A549 (cell line): ENCODE results near the gene ATP13A1. TPM values are rescaled to one million over a fixed set of nuclear protein-coding genes. Genes with fewer than 3 reads are reported as not detected.

Source experiments
- ATAC-seq, 2 experiments: fragments of 200-7000 bp in 1 of 2; fragments of >200 bp in 1 of 2; cut with Nextera tagmentation in 1 of 2; cut with Tn5 transposase in 1 of 2; 3 replicates each; pipeline versions ENCODE4 v1.8.0 to v1.9.1; 2018 to 2020; ENCODE audit warnings: mild to moderate bottlenecking in 1 of 2, moderate library complexity in 1 of 2
- CTCF ChIA-PET: fragments of 300-600 bp; sonication (Branson Sonifier 250); formaldehyde crosslinking; extraction: SDS; loops from one replicate; lab custom pipeline; 2021; ENCODE audit warnings: antibody characterized with exemption, inconsistent platforms; lab: Yijun Ruan, JAX
- POLR2A ChIA-PET: fragments of 350-600 bp; formaldehyde crosslinking; extraction: SDS; loops from one replicate; lab custom pipeline; 2021; ENCODE audit warnings: antibody characterized with exemption, inconsistent platforms; lab: Yijun Ruan, JAX
- DNase-seq, 2 experiments: peaks; one replicate each; pipeline versions ENCODE4 v3.0.0 to v3.0.0-alpha.2; 2011 to 2016; ENCODE audit warnings: low read depth in 1 of 2, low spot score in 1 of 2
- FAIRE-seq: peaks from 2 replicates; lab custom pipeline; 2011; peaks lifted over from hg19 to GRCh38; lab: Jason Lieb, UNC
- H3K27ac ChIP-seq, 2 experiments: fragments of >200 bp; sonication (Bioruptor Twin); formaldehyde crosslinking; 3 replicates each; pipeline ENCODE4 v1.5.1; 2016 to 2017
- H3K4me1 ChIP-seq: fragments of >200 bp; sonication (Bioruptor Twin); formaldehyde crosslinking; 3 replicates; pipeline ENCODE4 v1.6.1; 2016
- H3K4me2 ChIP-seq: fragments of >200 bp; sonication (Bioruptor Twin); formaldehyde crosslinking; 3 replicates; pipeline ENCODE4 v1.6.1; 2016
- H3K4me3 ChIP-seq: fragments of >200 bp; sonication (Bioruptor Twin); formaldehyde crosslinking; 3 replicates; pipeline ENCODE4 v1.5.1; 2016
- H3K9me3 ChIP-seq: fragments of >200 bp; sonication (Bioruptor Twin); formaldehyde crosslinking; 3 replicates; pipeline ENCODE4 v1.6.1; 2016
- CBX2 ChIP-seq: fragments of 200-600 bp; sonication (generic); IDR thresholded peaks from 2 replicates; pipeline ENCODE4 v1.6.1; 2016; ENCODE audit warnings: low read depth, mild to moderate bottlenecking, borderline replicate concordance
- CEBPB ChIP-seq, 2 experiments: fragments of >200 bp in 1 of 2; sonication (Bioruptor Twin) in 1 of 2; formaldehyde crosslinking in 1 of 2; IDR thresholded peaks; 2 replicates each; pipeline ENCODE4 v1.6.1; 2012 to 2016
- CHD4 ChIP-seq: fragments of 200-600 bp; sonication (generic); IDR thresholded peaks from 2 replicates; pipeline ENCODE4 v1.6.1; 2016; ENCODE audit warnings: antibody characterized with exemption, mild to moderate bottlenecking, borderline replicate concordance
- EHMT2 ChIP-seq: fragments of 200-600 bp; sonication (generic); IDR thresholded peaks from 2 replicates; pipeline ENCODE4 v1.6.1; 2016; ENCODE audit warnings: antibody characterized with exemption, low read depth, mild to moderate bottlenecking, moderate library complexity
- EP300 ChIP-seq, 2 experiments: fragments of >200 bp; sonication (Bioruptor Twin); formaldehyde crosslinking; IDR thresholded peaks; 2 replicates in 1 of 2; 3 replicates in 1 of 2; pipeline ENCODE4 v1.6.1; 2016 to 2017
- FOSB ChIP-seq: fragments of 250-450 bp; sonication (Bioruptor Pico); IDR thresholded peaks from 2 replicates; pipeline ENCODE4 v1.5.0; 2020; ENCODE audit warnings: mild to moderate bottlenecking, moderate library complexity
- FOSL2 ChIP-seq, 2 experiments: fragments of 450-650 bp in 1 of 2; fragments of >200 bp in 1 of 2; sonication (Bioruptor Twin) in 1 of 2; formaldehyde crosslinking; IDR thresholded peaks; 2 replicates each; pipeline versions ENCODE4 v1.5.0 to v1.6.1; 2016 to 2020; ENCODE audit warnings: mild to moderate bottlenecking in 1 of 2, moderate library complexity in 1 of 2
- GATA3 ChIP-seq: IDR thresholded peaks from 2 replicates; pipeline ENCODE4 v1.6.1; 2012; ENCODE audit warnings: borderline replicate concordance
- HEYL ChIP-seq: fragments of 250-450 bp; sonication (Bioruptor Pico); IDR thresholded peaks from 2 replicates; pipeline ENCODE4 v1.8.0; 2021; ENCODE audit warnings: mild to moderate bottlenecking, moderate library complexity
- HOXB5 ChIP-seq: fragments of 250-450 bp; sonication (Bioruptor Pico); IDR thresholded peaks from 2 replicates; pipeline ENCODE4 v1.5.0; 2020; ENCODE audit warnings: mild to moderate bottlenecking, moderate library complexity
- KDM1A ChIP-seq: fragments of 200-600 bp; sonication (generic); IDR thresholded peaks from 2 replicates; pipeline ENCODE4 v1.6.1; 2016; ENCODE audit warnings: low read depth, mild to moderate bottlenecking
- MAFK ChIP-seq: fragments of 450-650 bp; IDR thresholded peaks from 2 replicates; pipeline ENCODE4 v1.6.1; 2014; ENCODE audit not compliant: partially characterized antibody
- NFE2L2 ChIP-seq: fragments of 150-350 bp; conservative IDR thresholded peaks from 2 replicates; pipeline ENCODE4 v1.6.1; 2014; ENCODE audit warnings: low read length
- NPAS2 ChIP-seq: fragments of 250-450 bp; sonication (Bioruptor Pico); IDR thresholded peaks from 2 replicates; pipeline ENCODE4 v1.8.0; 2022; ENCODE audit warnings: mild to moderate bottlenecking, moderate library complexity, borderline replicate concordance
- NR3C1 ChIP-seq: fragments of >200 bp; sonication (Bioruptor Twin); formaldehyde crosslinking; IDR thresholded peaks from 3 replicates; pipeline ENCODE4 v1.6.1; 2017
- PHF8 ChIP-seq: fragments of 200-600 bp; sonication (generic); IDR thresholded peaks from 2 replicates; pipeline ENCODE4 v1.6.1; 2016; ENCODE audit warnings: low read depth, mild to moderate bottlenecking, antibody characterized with exemption, moderate library complexity, borderline replicate concordance
- RARB ChIP-seq: fragments of 250-450 bp; sonication (Bioruptor Pico); IDR thresholded peaks from 2 replicates; pipeline ENCODE4 v1.8.0; 2021; ENCODE audit warnings: mild to moderate bottlenecking, moderate library complexity
- SREBF2 ChIP-seq: fragments of 450-650 bp; IDR thresholded peaks from 2 replicates; pipeline ENCODE4 v1.6.1; 2014; ENCODE audit warnings: mild to moderate bottlenecking, moderate library complexity
- TFCP2L1 ChIP-seq: fragments of 250-450 bp; sonication (Bioruptor Pico); IDR thresholded peaks from 2 replicates; pipeline ENCODE4 v1.5.0; 2021; ENCODE audit warnings: mild to moderate bottlenecking
- TP53 ChIP-seq: fragments of 250-450 bp; sonication (Bioruptor Pico); IDR thresholded peaks from 2 replicates; pipeline ENCODE4 v1.5.0; 2021; ENCODE audit warnings: mild to moderate bottlenecking, moderate library complexity
- ZC3H11A ChIP-seq: fragments of 450-650 bp; IDR thresholded peaks from 2 replicates; pipeline ENCODE4 v1.6.1; 2014; ENCODE audit warnings: antibody characterized with exemption, mild to moderate bottlenecking
- WGBS: methylation state at CpG from one replicate; pipeline ENCODE4 v1.1.6; 2017; ENCODE audit errors: missing lambda C conversion rate; 5-methylcytosine and 5-hydroxymethylcytosine counted together
- polyA plus RNA-seq, 4 experiments: library from polyadenylated mRNA; depleted of rRNA in 3 of 4; stranded (reverse); fragments of >200 nt; fragmentation: RNase III in 1 of 4; extraction: RNeasy Plus Mini Kit Qiagen cat#74134 plus additional on column Dnase treatment in 1 of 4; gene quantifications; 2 replicates in 3 of 4; 3 replicates in 1 of 4; pipeline ENCODE4 v1.2.3, GENCODE V29; 2011 to 2017
- TF ChIP-seq, protein P1 (sequence below): fragments of 150-350 bp; IDR thresholded peaks from 2 replicates; pipeline ENCODE4 v1.6.1; 2014; ENCODE audit warnings: low read depth, mild to moderate bottlenecking, low read length
- TF ChIP-seq, protein P2 (sequence below): IDR thresholded peaks from 2 replicates; pipeline ENCODE4 v1.6.1; 2012
- TF ChIP-seq, protein P3 (sequence below): fragments of 250-450 bp; sonication (Bioruptor Pico); IDR thresholded peaks from 2 replicates; pipeline ENCODE4 v1.5.0; 2021; ENCODE audit warnings: mild to moderate bottlenecking, moderate library complexity, borderline replicate concordance
- TF ChIP-seq, protein P4 (sequence below): fragments of 450-650 bp; IDR thresholded peaks from 2 replicates; pipeline ENCODE4 v1.6.1; 2014; ENCODE audit warnings: antibody characterized with exemption

ATP13A1 gene
- polyA plus RNA-seq, 2 of the 4 experiments (the other 2 are of a cell fraction), result 10.8 to 30.1 TPM

DNA sequence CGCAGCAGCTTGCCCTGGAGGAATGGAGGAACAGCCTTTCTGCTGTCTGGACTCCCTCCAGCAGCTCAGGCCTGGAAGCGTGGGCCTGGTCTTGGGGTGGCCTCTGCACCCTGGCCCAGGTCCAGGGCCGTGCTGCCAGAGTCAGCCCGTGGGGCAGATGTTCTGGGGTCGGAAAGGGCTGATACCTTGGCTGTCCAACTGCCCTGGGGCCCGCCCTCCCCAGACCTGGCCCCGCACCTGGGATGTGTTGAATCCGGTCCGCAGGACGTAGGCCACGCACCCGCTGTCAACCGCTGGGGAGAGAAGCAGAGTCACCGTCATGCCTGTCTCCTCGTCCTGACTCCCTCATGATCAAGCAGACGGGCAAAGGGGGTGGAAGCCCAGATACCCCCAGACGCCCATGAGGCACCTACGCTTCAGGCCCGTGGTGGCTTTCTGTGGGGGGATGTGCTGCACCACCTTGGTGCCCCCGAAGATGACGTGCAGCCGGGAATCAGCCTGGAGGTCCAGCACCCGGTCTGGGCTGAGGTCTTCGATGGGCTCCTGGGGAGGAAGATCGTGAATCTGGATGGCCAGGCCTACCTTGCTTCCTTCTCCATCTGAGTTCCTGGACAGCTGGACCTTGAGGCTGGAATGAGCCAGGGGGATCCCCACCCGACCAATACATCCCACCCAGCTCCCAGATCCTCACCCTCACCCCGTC lies 7.7 kb downstream of the ATP13A1 start:
- TF ChIP-seq KDM1A (no peak), CHD4 (no peak), EHMT2 (no peak), NR3C1 (no peak), CBX2 (no peak)
- TF ChIP-seq, protein P1, sequence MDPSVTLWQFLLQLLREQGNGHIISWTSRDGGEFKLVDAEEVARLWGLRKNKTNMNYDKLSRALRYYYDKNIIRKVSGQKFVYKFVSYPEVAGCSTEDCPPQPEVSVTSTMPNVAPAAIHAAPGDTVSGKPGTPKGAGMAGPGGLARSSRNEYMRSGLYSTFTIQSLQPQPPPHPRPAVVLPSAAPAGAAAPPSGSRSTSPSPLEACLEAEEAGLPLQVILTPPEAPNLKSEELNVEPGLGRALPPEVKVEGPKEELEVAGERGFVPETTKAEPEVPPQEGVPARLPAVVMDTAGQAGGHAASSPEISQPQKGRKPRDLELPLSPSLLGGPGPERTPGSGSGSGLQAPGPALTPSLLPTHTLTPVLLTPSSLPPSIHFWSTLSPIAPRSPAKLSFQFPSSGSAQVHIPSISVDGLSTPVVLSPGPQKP, result no peak
- TF ChIP-seq, all 56 proteins: peak for 0
- FAIRE-seq (no peak), DNase-seq (no peak), ATAC-seq (no peak)
- Histone ChIP-seq H3K27ac (no peak overlapping the region), H3K4me1 (no peaks in the 10 kb centered on the region), H3K4me2 (no peak overlapping the region), H3K9me3 (no peaks in the 10 kb centered on the region), H3K4me3 (no peak overlapping the region)
- 95% methylated on average over 21 of the region's 27 CpGs for WGBS
- ChIA-PET POLR2A (no interaction called here), CTCF (interaction anchor here (0.6 to 4.7 kb wide), 2 partner anchors 9 to 11 kb away, joined by 3 to 28 read pairs; partner anchors contain the start of gene GMIP)

DNA sequence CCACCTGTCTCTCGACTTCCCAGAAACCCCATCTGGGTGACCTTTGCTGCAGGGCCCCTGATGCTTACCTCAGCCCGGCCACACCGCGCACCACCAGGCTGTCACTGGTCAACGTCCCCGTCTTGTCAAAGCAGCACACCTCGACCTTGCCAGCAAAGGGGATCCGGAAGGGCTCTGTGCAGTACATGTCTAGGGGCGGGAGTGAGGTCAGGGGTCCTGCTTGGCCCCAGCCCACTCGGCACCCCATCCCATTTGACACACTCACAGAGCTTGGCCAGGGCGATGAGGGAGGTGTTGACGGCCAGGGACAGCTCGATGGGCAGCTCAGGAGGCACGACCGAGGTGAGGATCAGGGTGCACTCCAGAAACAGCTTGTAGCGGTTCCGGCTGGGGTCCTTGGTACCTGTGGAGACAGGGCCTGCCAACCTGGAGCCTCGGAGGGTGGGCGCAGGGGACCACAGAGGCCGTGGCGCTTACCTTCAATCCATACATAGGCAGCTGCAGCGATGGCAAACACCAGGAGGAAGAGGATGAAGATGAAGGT lies 8.4 kb downstream of the ATP13A1 start:
- no peak overlapping the region for H3K27ac ChIP-seq
- CTCF ChIA-PET, result interaction anchor here (1.6 to 4.7 kb wide), 2 partner anchors 11 to 123 kb away, joined by 8 to 28 read pairs; partner anchors contain the start of gene GMIP
- no peak overlapping the region for H3K4me2 ChIP-seq
- POLR2A ChIA-PET, result no interaction called here
- TF ChIP-seq SREBF2, result no peak
- no peak for TF ChIP-seq RARB (CRISPR knock-in tag)
- no peak for TF ChIP-seq CEBPB (IDR thresholded peaks at IDR 0.05)
- no peak for TF ChIP-seq TP53 (CRISPR knock-in tag)
- TF ChIP-seq NFE2L2, result no peak
- no peak for TF ChIP-seq NPAS2
- DNase-seq (no peak), FAIRE-seq (no peak), ATAC-seq (no peak)
- H3K4me3 ChIP-seq, result no peak overlapping the region
- 88% methylated on average over 13 of the region's 22 CpGs for WGBS
- no peaks in the 10 kb centered on the region for H3K9me3 ChIP-seq
- no peaks in the 10 kb centered on the region for H3K4me1 ChIP-seq

DNA sequence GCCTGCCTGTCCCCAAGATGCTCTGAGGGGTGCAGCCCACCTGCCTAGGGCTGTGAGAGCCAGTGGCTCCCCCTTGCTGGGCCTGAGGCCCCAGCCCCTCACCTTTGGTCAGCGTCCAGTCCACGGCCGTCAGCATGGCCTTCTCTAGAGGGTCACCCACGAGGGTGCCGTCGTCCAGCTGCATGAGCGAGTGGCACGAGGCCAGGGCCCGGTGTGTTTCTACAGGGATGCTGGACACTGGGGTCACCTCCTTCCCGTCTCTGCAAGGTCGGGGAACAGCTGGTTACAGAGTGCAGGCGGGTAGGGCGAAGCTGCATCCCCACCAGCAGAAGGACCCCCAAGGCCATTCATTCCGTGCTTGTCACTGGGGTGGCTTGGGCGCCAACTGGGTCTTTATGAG lies 9.0 kb downstream of the ATP13A1 start:
- POLR2A ChIA-PET, result no interaction called here
- Histone ChIP-seq H3K4me2 (no peak overlapping the region), H3K27ac (no peak overlapping the region), H3K4me1 (no peaks in the 10 kb centered on the region), H3K4me3 (no peak overlapping the region), H3K9me3 (no peaks in the 10 kb centered on the region)
- DNase-seq (no peak), FAIRE-seq (no peak), ATAC-seq (no peak)
- CTCF ChIA-PET, result interaction anchor here (1.6 to 4.7 kb wide), 2 partner anchors 10 to 122 kb away, joined by 8 to 28 read pairs; partner anchors contain the start of gene GMIP
- TF ChIP-seq, protein P2, sequence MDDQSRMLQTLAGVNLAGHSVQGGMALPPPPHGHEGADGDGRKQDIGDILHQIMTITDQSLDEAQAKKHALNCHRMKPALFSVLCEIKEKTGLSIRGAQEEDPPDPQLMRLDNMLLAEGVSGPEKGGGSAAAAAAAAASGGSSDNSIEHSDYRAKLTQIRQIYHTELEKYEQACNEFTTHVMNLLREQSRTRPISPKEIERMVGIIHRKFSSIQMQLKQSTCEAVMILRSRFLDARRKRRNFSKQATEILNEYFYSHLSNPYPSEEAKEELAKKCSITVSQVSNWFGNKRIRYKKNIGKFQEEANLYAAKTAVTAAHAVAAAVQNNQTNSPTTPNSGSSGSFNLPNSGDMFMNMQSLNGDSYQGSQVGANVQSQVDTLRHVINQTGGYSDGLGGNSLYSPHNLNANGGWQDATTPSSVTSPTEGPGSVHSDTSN, result no peak
- TF ChIP-seq RARB (CRISPR knock-in tag) (no peak), TP53 (CRISPR knock-in tag) (no peak), FOSB (no peak), TFCP2L1 (CRISPR knock-in tag) (no peak), GATA3 (no peak), HEYL (CRISPR knock-in tag) (no peak), HOXB5 (CRISPR knock-in tag) (no peak), PHF8 (no peak), ZC3H11A (no peak), MAFK (no peak), CEBPB (IDR thresholded peaks at IDR 0.05) (no peak), FOSL2 (IDR thresholded peaks at IDR 0.05) (no peak), FOSL2 (CRISPR knock-in tag; IDR thresholded peaks at IDR 0.05) (no peak), EP300 (IDR thresholded peaks at IDR 0.05) (no peak)
- TF ChIP-seq, protein P3, sequence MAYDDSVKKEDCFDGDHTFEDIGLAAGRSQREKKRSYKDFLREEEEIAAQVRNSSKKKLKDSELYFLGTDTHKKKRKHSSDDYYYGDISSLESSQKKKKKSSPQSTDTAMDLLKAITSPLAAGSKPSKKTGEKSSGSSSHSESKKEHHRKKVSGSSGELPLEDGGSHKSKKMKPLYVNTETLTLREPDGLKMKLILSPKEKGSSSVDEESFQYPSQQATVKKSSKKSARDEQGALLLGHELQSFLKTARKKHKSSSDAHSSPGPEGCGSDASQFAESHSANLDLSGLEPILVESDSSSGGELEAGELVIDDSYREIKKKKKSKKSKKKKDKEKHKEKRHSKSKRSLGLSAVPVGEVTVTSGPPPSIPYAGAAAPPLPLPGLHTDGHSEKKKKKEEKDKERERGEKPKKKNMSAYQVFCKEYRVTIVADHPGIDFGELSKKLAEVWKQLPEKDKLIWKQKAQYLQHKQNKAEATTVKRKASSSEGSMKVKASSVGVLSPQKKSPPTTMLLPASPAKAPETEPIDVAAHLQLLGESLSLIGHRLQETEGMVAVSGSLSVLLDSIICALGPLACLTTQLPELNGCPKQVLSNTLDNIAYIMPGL (CRISPR knock-in tag), result no peak
- TF ChIP-seq, protein P4, sequence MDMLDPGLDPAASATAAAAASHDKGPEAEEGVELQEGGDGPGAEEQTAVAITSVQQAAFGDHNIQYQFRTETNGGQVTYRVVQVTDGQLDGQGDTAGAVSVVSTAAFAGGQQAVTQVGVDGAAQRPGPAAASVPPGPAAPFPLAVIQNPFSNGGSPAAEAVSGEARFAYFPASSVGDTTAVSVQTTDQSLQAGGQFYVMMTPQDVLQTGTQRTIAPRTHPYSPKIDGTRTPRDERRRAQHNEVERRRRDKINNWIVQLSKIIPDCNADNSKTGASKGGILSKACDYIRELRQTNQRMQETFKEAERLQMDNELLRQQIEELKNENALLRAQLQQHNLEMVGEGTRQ, result no peak
- TF ChIP-seq, protein P1, result no peak
- WGBS, result no CpG with 5 or more reads among the region's 15 CpGs
